Adrenal gland (tissue), 12 donors: Measurements from ENCODE around the gene DCUN1D2. TPM values are rescaled to one million over a fixed set of nuclear protein-coding genes. Genes with fewer than 3 reads are reported as not detected.

Experiments
- DNase-seq, 7 donors: peaks; one replicate each; pipeline ENCODE4 v3.0.0-alpha.2; 2019 to 2020
- H3K27ac ChIP-seq, 5 donors: fragments of 200-600 bp; sonication (generic) in 4 of 5; 1 replicate in 3 of 5; 2 replicates in 2 of 5; pipeline versions ENCODE4 v1.5.1 to v1.8.0; 2016 to 2020; ENCODE audit warnings: mild to moderate bottlenecking in 1 of 5
- H3K27me3 ChIP-seq: fragments of 200-600 bp; 2 replicates; pipeline ENCODE4 v1.8.0; 2021
- H3K36me3 ChIP-seq, 2 donors: fragments of 200-600 bp; replicated peaks in 1 of 2; 1 replicate in 1 of 2; 2 replicates in 1 of 2; pipeline versions ENCODE4 v1.5.1 to v1.8.0; 2018 to 2022
- H3K4me1 ChIP-seq, 2 donors: fragments of 200-600 bp; replicated peaks in 1 of 2; 1 replicate in 1 of 2; 2 replicates in 1 of 2; pipeline versions ENCODE4 v1.5.1 to v1.8.0; 2018 to 2021
- H3K4me3 ChIP-seq, 4 donors: fragments of 200-600 bp; sonication (generic) in 3 of 4; one replicate each; pipeline ENCODE4 v1.5.1; 2016 to 2018
- H3K9me3 ChIP-seq, 3 donors: fragments of 200-600 bp; sonication (generic) in 1 of 3; replicated peaks in 1 of 3; 1 replicate in 2 of 3; 2 replicates in 1 of 3; pipeline versions ENCODE4 v1.5.1 to v1.8.0; 2016 to 2021
- CTCF ChIP-seq, 6 experiments: fragments of 450-650 bp in 4 of 6; fragments of 200-600 bp in 2 of 6; sonication (generic) in 1 of 6; IDR thresholded peaks; 1 replicate in 5 of 6; 2 replicates in 1 of 6; pipeline versions ENCODE4 v1.5.1 to v1.8.0; 2016 to 2021; ENCODE audit warnings: antibody characterized with exemption in 6 of 6, mild to moderate bottlenecking in 2 of 6, moderate library complexity in 1 of 6
- POLR2A ChIP-seq, 2 donors: fragments of 450-650 bp; IDR thresholded peaks; one replicate each; pipeline ENCODE4 v1.6.1; 2017; ENCODE audit warnings: antibody characterized with exemption in 2 of 2, mild to moderate bottlenecking in 2 of 2, moderate library complexity in 1 of 2
- WGBS, 4 donors: extraction: QIAGEN DNeasy Blood & Tissue Kit in 2 of 4; methylation state at CpG; one replicate each; pipeline versions ENCODE4 v1.1.5 to v1.1.7; 2013 to 2017; 5-methylcytosine and 5-hydroxymethylcytosine counted together
- intact Hi-C, 2 donors: fragments of 100-400 bp; cut with DNase I; formaldehyde crosslinking; loops; one replicate each; pipeline versions ENCODE4 v1.14.1 to v1.15.0; 2022 to 2023
- polyA plus RNA-seq, 3 donors: library from polyadenylated mRNA; stranded (reverse); fragments of 200-250 nt in 2 of 3; fragments of 350-450 nt in 1 of 3; fragmentation: Illumina TruSeq in 1 of 3; extraction: RNeasy Lipid Tissue Mini Kit (QIAGEN cat#74804) in 1 of 3; gene quantifications; one replicate each; pipeline ENCODE4 v1.2.3, GENCODE V29; 2013 to 2014
- total RNA-seq, 9 donors: library from RNA; depleted of rRNA in 4 of 9; stranded (reverse); fragments of >200 nt in 4 of 9; fragments of 120-200 nt in 1 of 9; fragmentation: NEBNext Ultra II Directional in 1 of 9; extraction: Animal tissue kit (Norgen Biotek cat#: 25700) in 1 of 9; gene quantifications; one replicate each; pipeline versions ENCODE4 v1.1.0 to v1.2.4, GENCODE V29; 2013 to 2023
- donor health status: healthy with polysubstance abuse.
- donor health status: Bipolar disorder and iron deficiency.
- donor health status: DM: yes; HTN: yes; CAD: no.
- donor health status: DM: no; HTN: no; CAD: no.
- donor health status: DM: no; HTN: no; CAD: no.
- donor health status: DM: yes; HTN: yes; CAD: no.

The DCUN1D2 gene
- total and polyA plus RNA-seq, 12 donors: 8.1 to 28.0 (median 18.8) TPM

GRCh38 chr13:113489171-113489548 is 1.4 kb downstream of the DCUN1D2 start:
- TF ChIP-seq POLR2A (IDR thresholded peaks at IDR 0.05): no peak
- no peak for TF ChIP-seq CTCF (IDR thresholded peaks at IDR 0.05)

GRCh38 chr13:113488283-113488682 is 2.2 kb downstream of the DCUN1D2 start:
- TF ChIP-seq POLR2A (IDR thresholded peaks at IDR 0.05) (no peak), CTCF (IDR thresholded peaks at IDR 0.05) (no peak)
- WGBS, 4 donors: 87 to 95% (median 88%) methylated on average over 3 of the region's 3 CpGs
- peaks cover 24 to 37% of the 10 kb centered on the region in 2 donors for H3K4me1 ChIP-seq
- intact Hi-C loops: no loop called here
- no peaks in the 10 kb centered on the region for H3K9me3 ChIP-seq
- H3K4me3 ChIP-seq: no peak overlapping the region
- peak overlapping the region in 1 of 5 donors; percentile 90 for H3K27ac ChIP-seq
- no peaks in the 10 kb centered on the region for H3K27me3 ChIP-seq
- no peaks in the 10 kb centered on the region for H3K36me3 ChIP-seq
- DNase-seq: no peak

More at GRCh38 chr13:113489171-113489548, 1.4 kb downstream of the DCUN1D2 start:
- no peaks in the 10 kb centered on the region for H3K9me3 ChIP-seq
- peak in 2 of 7 donors; percentile 19 to 53 for DNase-seq
- H3K4me3 ChIP-seq: peak overlapping the region in 1 of 4 donors; percentile 95
- peaks cover 29 to 46% of the 10 kb centered on the region in 2 donors for H3K4me1 ChIP-seq
- H3K36me3 ChIP-seq: no peaks in the 10 kb centered on the region
- H3K27me3 ChIP-seq: no peaks in the 10 kb centered on the region
- intact Hi-C loops: no loop called here
- peak overlapping the region in 1 of 5 donors; percentile 90 for H3K27ac ChIP-seq
- WGBS, 4 donors: 41 to 50% (median 45%) methylated on average over 8 of the region's 8 CpGs

- intact Hi-C loops: no loop called here
- no peaks in the 10 kb centered on the region for H3K9me3 ChIP-seq
These were observed 3.8 kb downstream of the DCUN1D2 start for GRCh38 chr13:113486698-113487097.

GRCh38 chr13:113485545-113485944 is 5.0 kb downstream of the DCUN1D2 start:
- TF ChIP-seq CTCF (IDR thresholded peaks at IDR 0.05) (no peak), POLR2A (IDR thresholded peaks at IDR 0.05) (no peak)
- intact Hi-C loops: no loop called here
- H3K27ac ChIP-seq: no peak overlapping the region
- no peak for DNase-seq
- H3K36me3 ChIP-seq: peaks cover 0 to 1% of the 10 kb centered on the region in 2 donors
- H3K4me1 ChIP-seq: peaks cover 12 to 27% of the 10 kb centered on the region in 2 donors
- no peaks in the 10 kb centered on the region for H3K27me3 ChIP-seq
- H3K9me3 ChIP-seq: no peaks in the 10 kb centered on the region
- H3K4me3 ChIP-seq: no peak overlapping the region
- WGBS, 4 donors: 76 to 86% (median 83%) methylated on average over 13 of the region's 13 CpGs

More at GRCh38 chr13:113486698-113487097, 3.8 kb downstream of the DCUN1D2 start:
- no peaks in the 10 kb centered on the region for H3K36me3 ChIP-seq
- 71 to 84% (median 82%) methylated on average over 4 of the region's 4 CpGs for WGBS, 4 donors
- DNase-seq: peak in 1 of 7 donors; percentile 55
- H3K27ac ChIP-seq: peak overlapping the region in 1 of 5 donors; percentile 7
- no peaks in the 10 kb centered on the region for H3K27me3 ChIP-seq
- peaks cover 13 to 28% of the 10 kb centered on the region in 2 donors for H3K4me1 ChIP-seq
- TF ChIP-seq CTCF (IDR thresholded peaks at IDR 0.05) (no peak), POLR2A (IDR thresholded peaks at IDR 0.05) (no peak)
- H3K4me3 ChIP-seq: no peak overlapping the region
